IMR-90 (cell line): ENCODE data around the gene THOC6. TPM values are rescaled to one million over a fixed set of nuclear protein-coding genes. Genes with fewer than 3 reads are reported as not detected.

ENCODE experiments used
- ATAC-seq: fragments of 200-7000 bp; cut with Tn5 transposase; 2 replicates; pipeline ENCODE4 v1.9.1; 2020; ENCODE audit warnings: low read depth, mild to moderate bottlenecking, moderate library complexity
- BruUV-seq: library from RNA; stranded (reverse); fragments of 400-500 nt; replicated peaks from 2 replicates; lab custom pipeline; 2021; lab: Mats Ljungman, UMichigan
- CTCF ChIA-PET: fragments of 300-600 bp; formaldehyde crosslinking; extraction: SDS; loops from one replicate; lab custom pipeline; 2021; ENCODE audit warnings: antibody characterized with exemption; lab: Yijun Ruan, JAX
- POLR2A ChIA-PET: fragments of 300-600 bp; sonication (Branson Sonifier 250); formaldehyde crosslinking; loops from one replicate; lab custom pipeline; 2022; ENCODE audit warnings: antibody characterized with exemption; ENCODE audit not compliant: unreplicated experiment; lab: Charles Lee
- DNase-seq: peaks from one replicate; pipeline ENCODE4 v3.0.0; 2013
- H2AFZ ChIP-seq: replicated peaks from 2 replicates; pipeline ENCODE3; 2013; ENCODE audit warnings: low read length, mild to moderate bottlenecking; ENCODE audit not compliant: poor library complexity
- H2AK5ac ChIP-seq: 2 replicates; pipeline ENCODE4 v1.6.1; 2013; ENCODE audit warnings: low read depth, low read length, inconsistent platforms
- H2AK9ac ChIP-seq: replicated peaks from 2 replicates; pipeline ENCODE3; 2013; ENCODE audit warnings: mild to moderate bottlenecking, low read depth, low read length, moderate library complexity; ENCODE audit not compliant: poor library complexity
- H2BK120ac ChIP-seq: 2 replicates; pipeline ENCODE4 v1.6.1; 2013; ENCODE audit warnings: low read depth, low read length, inconsistent platforms
- H2BK15ac ChIP-seq: 3 replicates; pipeline ENCODE4 v1.6.1; 2013; ENCODE audit warnings: low read depth, low read length, inconsistent platforms
- H2BK20ac ChIP-seq: 2 replicates; pipeline ENCODE4 v1.6.1; 2013; ENCODE audit warnings: low read depth, mild to moderate bottlenecking, inconsistent platforms, low read length, moderate library complexity
- H2BK5ac ChIP-seq: 2 replicates; pipeline ENCODE4 v1.6.1; 2013; ENCODE audit warnings: mild to moderate bottlenecking, low read depth, low read length, inconsistent platforms; ENCODE audit not compliant: poor library complexity, severe bottlenecking
- H3K14ac ChIP-seq: replicated peaks from 2 replicates; pipeline ENCODE4 v1.6.1; 2013; ENCODE audit warnings: low read depth, low read length, inconsistent platforms
- H3K18ac ChIP-seq: 2 replicates; pipeline ENCODE4 v1.6.1; 2013; ENCODE audit warnings: low read depth, low read length, control low read depth
- H3K23ac ChIP-seq: 2 replicates; pipeline ENCODE4 v1.6.1; 2013; ENCODE audit warnings: low read depth, low read length, inconsistent platforms
- H3K27ac ChIP-seq: 2 replicates; pipeline ENCODE4 v1.5.1; 2013; ENCODE audit warnings: mild to moderate bottlenecking, control low read depth, low read length; ENCODE audit not compliant: insufficient read depth
- H3K27me3 ChIP-seq: 2 replicates; pipeline ENCODE4 v1.6.1; 2013; ENCODE audit warnings: low read length; ENCODE audit not compliant: control insufficient read depth, insufficient read depth
- H3K36me3 ChIP-seq: 2 replicates; pipeline ENCODE4 v1.6.1; 2013; ENCODE audit warnings: low read length, mixed read lengths; ENCODE audit not compliant: control insufficient read depth, insufficient read depth
- H3K4ac ChIP-seq: 2 replicates; pipeline ENCODE4 v1.6.1; 2013; ENCODE audit warnings: low read depth, low read length, inconsistent platforms
- H3K4me1 ChIP-seq: 2 replicates; pipeline ENCODE4 v1.6.1; 2013; ENCODE audit warnings: low read length, mixed read lengths; ENCODE audit not compliant: control insufficient read depth, insufficient read depth
- H3K4me2 ChIP-seq: 2 replicates; pipeline ENCODE4 v1.6.1; 2013; ENCODE audit warnings: low read depth, mild to moderate bottlenecking, control low read depth, low read length, moderate library complexity
- H3K4me3 ChIP-seq: 2 replicates; pipeline ENCODE4 v1.5.1; 2013; ENCODE audit warnings: low read depth, mild to moderate bottlenecking, control low read depth, low read length, moderate library complexity; ENCODE audit not compliant: insufficient read depth
- H3K56ac ChIP-seq: 2 replicates; pipeline ENCODE4 v1.6.1; 2013; ENCODE audit warnings: low read length, inconsistent platforms; ENCODE audit not compliant: insufficient read depth; ENCODE audit errors: extremely low read depth
- H3K79me1 ChIP-seq, 2 experiments: 2 replicates each; pipeline ENCODE4 v1.6.1; 2013; ENCODE audit warnings: low read length in 2 of 2, inconsistent platforms in 1 of 2, low read depth in 1 of 2
- H3K9ac ChIP-seq: 2 replicates; pipeline ENCODE4 v1.6.1; 2013; ENCODE audit warnings: low read depth, low read length, control low read depth
- H3K9me1 ChIP-seq: 2 replicates; pipeline ENCODE4 v1.6.1; 2013; ENCODE audit warnings: low read length, inconsistent platforms; ENCODE audit not compliant: insufficient read depth
- H3K9me3 ChIP-seq: 2 replicates; pipeline ENCODE4 v1.6.1; 2013; ENCODE audit warnings: low read length; ENCODE audit not compliant: control insufficient read depth, insufficient read depth
- H4K20me1 ChIP-seq: 2 replicates; pipeline ENCODE4 v1.6.1; 2013; ENCODE audit warnings: low read length, inconsistent platforms; ENCODE audit not compliant: insufficient read depth
- H4K5ac ChIP-seq: 2 replicates; pipeline ENCODE4 v1.6.1; 2013; ENCODE audit warnings: mild to moderate bottlenecking, low read depth, low read length, control low read depth
- H4K8ac ChIP-seq, 2 experiments: 2 replicates each; pipeline ENCODE4 v1.6.1; 2013; ENCODE audit warnings: low read depth in 2 of 2, low read length in 2 of 2, control low read depth in 1 of 2, inconsistent platforms in 1 of 2
- H4K91ac ChIP-seq: 2 replicates; pipeline ENCODE4 v1.6.1; 2013; ENCODE audit warnings: low read depth, low read length, inconsistent platforms; ENCODE audit not compliant: insufficient read depth
- RFX5 ChIP-seq: IDR thresholded peaks from 2 replicates; pipeline ENCODE4 v1.8.0; 2012; ENCODE audit warnings: low read depth, mild to moderate bottlenecking, low read length, moderate library complexity
- WGBS, 2 experiments: methylation state at CpG; one replicate each; pipeline versions ENCODE4 v1.1.5 to v1.1.7; 2013; ENCODE audit warnings: missing lambda C conversion rate in 2 of 2; ENCODE audit not compliant: insufficient read length in 1 of 2; ENCODE audit errors: extremely low coverage in 2 of 2; 5-methylcytosine and 5-hydroxymethylcytosine counted together
- dilution Hi-C: fragments of 300-500 bp; cut with HindIII; formaldehyde crosslinking; loops from one replicate; pipeline ENCODE4 v1.14.3; 2018; ENCODE audit warnings: low sequenced_read_pairs; ENCODE audit not compliant: unreplicated experiment
- in situ Hi-C: fragments of 300-500 bp; cut with MboI; formaldehyde crosslinking; loops from 3 replicates; pipeline ENCODE4 v1.14.3; 2019; ENCODE audit warnings: low sequenced_read_pairs, inconsistent platforms, mixed read lengths
- intact Hi-C: fragments of 100-400 bp; cut with micrococcal nuclease; formaldehyde crosslinking; loops from 2 replicates; pipeline ENCODE4 v1.10.0; 2022
- polyA plus RNA-seq, 3 experiments: library from polyadenylated mRNA; depleted of rRNA; stranded (reverse); fragments of >200 nt; gene quantifications; 2 replicates each; pipeline ENCODE4 v1.2.3, GENCODE V29; 2012; ENCODE audit warnings: low replicate concordance in 1 of 3
- total RNA-seq: library from RNA; depleted of rRNA; stranded (reverse); fragments of >200 nt; gene quantifications from 2 replicates; pipeline ENCODE4 v1.2.3, GENCODE V29; 2012

Gene THOC6
- total and polyA plus RNA-seq, 2 of the 4 experiments (the other 2 are of a cell fraction), result 16.8 to 23.1 TPM

GRCh38 chr16:3051009-3051408 lies 27.2 kb downstream of the THOC6 start:
- no peak overlapping the region for H3K18ac ChIP-seq
- WGBS, 2 experiments, result 78% methylated on average over 1 of the region's 4 CpGs; no CpG with 5 or more reads in 1 of the 2 experiments
- H3K4me3 ChIP-seq, result no peak overlapping the region
- no peak overlapping the region for H2AFZ ChIP-seq
- peaks cover 44% of the 10 kb centered on the region for H3K27me3 ChIP-seq
- no peak overlapping the region for H3K4ac ChIP-seq
- H2AK5ac ChIP-seq, result no peak overlapping the region
- ChIA-PET CTCF (no interaction called here), POLR2A (no interaction called here)
- H3K56ac ChIP-seq, result no peak overlapping the region
- H3K14ac ChIP-seq, result no peak overlapping the region
- H4K20me1 ChIP-seq, result no peaks in the 10 kb centered on the region
- no peak overlapping the region for H4K5ac ChIP-seq
- H2BK15ac ChIP-seq, result no peak overlapping the region
- H3K23ac ChIP-seq, result no peak overlapping the region
- no peak for TF ChIP-seq RFX5
- no peak for DNase-seq
- no peak overlapping the region for H4K91ac ChIP-seq
- peaks cover 3% of the 10 kb centered on the region; the same call in 1 of the 2 replicates for H3K9me1 ChIP-seq
- H3K4me1 ChIP-seq, result no peaks in the 10 kb centered on the region; the same call in 1 of the 2 replicates
- BruUV-seq, result no TSS peak
- H2BK20ac ChIP-seq, result no peak overlapping the region
- in situ Hi-C loops (no loop called here), dilution Hi-C loops (no loop called here), intact Hi-C loops (no loop called here)
- H3K36me3 ChIP-seq, result no peaks in the 10 kb centered on the region
- ATAC-seq, result no peak
- no peak overlapping the region for H4K8ac ChIP-seq
- no peak overlapping the region for H3K4me2 ChIP-seq
- no peak overlapping the region for H2AK9ac ChIP-seq
- no peaks in the 10 kb centered on the region for H3K9me3 ChIP-seq
- no peak overlapping the region for H2BK120ac ChIP-seq
- no peak overlapping the region for H3K9ac ChIP-seq
- no peaks in the 10 kb centered on the region for H3K79me1 ChIP-seq
- no peak overlapping the region for H3K27ac ChIP-seq
- no peak overlapping the region for H2BK5ac ChIP-seq
